Fibroblast of mammary gland (primary cell): Measurements from ENCODE around the gene ANGPTL2.
"Not testable (repeated sequence)": the region's sequence is repeated elsewhere in the genome, so short reads cannot be mapped to it uniquely, and the experiment has no call there.

ENCODE experiments used
- DNase-seq: peaks from one replicate; pipeline ENCODE4 v3.0.0-alpha.2; 2010; ENCODE audit warnings: low read depth
- H3K4me3 ChIP-seq: 2 replicates; pipeline ENCODE4 v1.5.1; 2011; ENCODE audit warnings: low read depth, mild to moderate bottlenecking, low read length, moderate library complexity; ENCODE audit not compliant: control insufficient read depth
- CTCF ChIP-seq: conservative IDR thresholded peaks from 2 replicates; pipeline ENCODE4 v1.5.1; 2011; ENCODE audit warnings: low read depth, low read length, inconsistent platforms; ENCODE audit not compliant: control insufficient read depth, insufficient read depth

ANGPTL2 gene

GRCh38 chr9:127147251-127147650 lies 24.8 kb upstream of the ANGPTL2 start:
- DNase-seq, result no peak
- H3K4me3 ChIP-seq, result no peak overlapping the region
- TF ChIP-seq CTCF, result no peak

- DNase-seq, H3K4me3 ChIP-seq: not testable (repeated sequence)
Observed at GRCh38 chr9:127146841-127147240, 24.4 kb upstream of the ANGPTL2 start.

DNA sequence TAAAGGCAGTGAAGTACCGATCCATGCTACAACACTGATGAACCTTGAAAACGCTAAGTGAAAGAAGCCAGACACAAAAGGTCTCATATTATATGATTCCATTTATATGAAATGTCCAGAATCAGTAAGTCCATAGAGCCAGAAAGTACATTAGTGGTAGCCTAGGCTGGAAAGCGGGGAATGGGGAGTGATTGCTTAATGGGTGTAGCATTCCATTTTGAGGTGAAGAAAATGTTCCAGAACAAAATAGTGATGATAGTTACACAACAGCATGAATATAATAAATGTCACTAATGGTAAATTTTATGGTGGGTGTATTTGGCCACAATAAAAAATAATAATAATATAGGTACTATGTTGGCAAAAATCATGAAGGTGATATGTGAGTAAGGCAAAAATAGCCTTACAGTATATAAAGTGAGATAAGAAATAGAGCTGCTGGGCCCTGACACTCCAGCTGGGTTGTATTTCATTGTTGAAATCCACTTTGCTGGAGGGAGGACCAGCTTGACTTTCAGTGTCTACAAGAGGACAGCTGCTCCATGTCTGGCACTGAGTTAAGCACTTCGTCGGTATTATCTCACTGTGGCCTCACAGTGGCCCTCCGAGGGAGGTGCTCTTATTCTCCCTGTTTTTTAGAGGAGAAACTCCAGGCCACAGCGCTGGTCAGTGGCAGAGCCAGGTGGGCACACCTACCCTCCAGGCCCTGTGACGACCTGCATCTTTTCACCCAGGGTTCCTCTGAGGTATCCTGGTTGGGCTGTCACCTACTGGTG lies 22.4 kb upstream of the ANGPTL2 start:
- DNase-seq, result no peak
- TF ChIP-seq CTCF, result no peak
- no peak overlapping the region for H3K4me3 ChIP-seq

DNA sequence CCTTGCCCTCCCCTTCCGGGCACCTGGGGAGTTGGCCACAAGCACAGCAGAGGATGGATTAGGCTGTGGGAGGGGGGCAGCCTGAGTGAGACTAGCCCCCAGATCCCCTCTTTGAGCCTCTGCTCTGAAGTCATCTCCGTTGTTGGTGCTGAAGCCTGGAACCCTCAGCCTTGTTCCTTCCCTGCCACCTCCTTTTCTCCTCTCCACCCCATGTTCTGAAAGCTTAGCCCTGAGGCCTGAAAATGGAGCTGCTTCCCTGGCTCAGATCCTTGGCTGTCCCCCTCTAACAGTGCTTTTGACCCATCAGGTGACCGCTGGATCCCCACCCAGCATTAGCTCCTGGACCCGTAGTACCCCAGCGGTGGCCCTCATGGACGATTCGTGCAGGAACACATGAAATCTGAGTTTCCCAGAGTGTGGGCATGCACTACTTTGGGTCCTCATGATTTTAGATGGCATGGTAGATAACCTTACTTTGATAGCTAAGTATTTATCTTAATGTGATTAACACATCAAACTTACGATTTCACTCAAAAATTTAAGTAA lies 21.6 kb upstream of the ANGPTL2 start:
- no peak overlapping the region for H3K4me3 ChIP-seq
- DNase-seq, result no peak
- no peak for TF ChIP-seq CTCF

GRCh38 chr9:127142931-127143464 lies 20.6 kb upstream of the ANGPTL2 start:
- no peak for DNase-seq
- no peak overlapping the region for H3K4me3 ChIP-seq
- no peak for TF ChIP-seq CTCF

DNA sequence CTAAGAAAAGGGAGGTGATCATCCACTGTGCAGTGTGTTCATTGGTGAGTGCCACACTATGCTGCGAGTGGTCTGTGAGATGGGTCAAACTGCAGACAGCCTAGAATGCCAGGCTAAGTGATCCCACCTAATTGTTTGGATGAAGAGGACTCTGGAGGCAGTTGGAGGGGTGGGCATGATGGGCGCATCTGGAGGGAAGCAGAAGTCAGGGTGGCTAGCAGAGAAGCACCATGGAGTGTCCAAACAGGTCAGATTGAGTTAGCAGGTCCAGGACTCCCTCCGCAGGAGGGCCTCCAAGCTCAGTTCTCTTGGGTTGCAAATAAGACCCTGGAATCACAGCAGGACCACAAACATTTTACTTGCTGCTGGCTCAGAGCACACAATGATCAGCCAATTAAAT lies 19.9 kb upstream of the ANGPTL2 start:
- no peak for TF ChIP-seq CTCF
- no peak for DNase-seq
- no peak overlapping the region for H3K4me3 ChIP-seq

DNA sequence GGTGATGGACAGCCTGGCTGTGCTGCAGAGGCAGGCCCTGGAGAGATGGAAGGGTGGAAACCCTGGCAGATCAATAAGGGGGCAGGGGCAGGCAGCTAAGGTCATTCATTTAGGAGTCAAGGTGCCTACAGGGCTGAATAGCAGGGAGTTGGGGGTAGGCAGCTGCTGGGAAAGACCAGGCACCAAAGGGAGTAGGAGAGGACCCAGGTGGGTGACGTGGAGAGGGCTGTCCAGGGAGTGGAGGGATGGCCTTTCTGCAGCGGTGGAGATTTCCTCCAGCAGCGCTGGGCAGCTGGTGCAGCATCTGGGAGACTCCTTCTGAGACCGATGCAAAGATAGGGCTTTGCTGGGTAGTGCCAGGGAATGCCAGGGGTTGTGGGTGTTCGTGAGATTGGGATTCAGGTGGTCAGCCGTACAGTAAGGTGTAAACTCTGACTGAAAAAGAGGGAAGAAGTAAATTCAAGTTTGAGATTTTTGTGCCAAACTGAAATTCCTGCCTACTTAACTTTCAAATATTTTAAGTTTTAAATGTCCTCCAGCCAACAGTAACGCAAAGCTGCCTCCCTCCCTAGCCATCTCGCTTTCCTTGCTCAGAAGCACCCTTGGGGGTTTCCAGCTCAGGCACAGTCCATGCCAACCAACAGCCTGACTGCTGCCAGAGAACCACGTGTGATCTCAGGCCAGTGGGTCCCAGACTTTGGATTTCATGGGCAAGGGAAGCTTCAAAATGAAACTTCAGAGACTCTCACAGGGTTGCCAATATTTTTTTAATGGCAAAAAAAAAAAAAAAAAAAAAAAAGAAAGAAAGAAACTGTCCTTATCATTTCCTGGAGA lies 18.6 kb upstream of the ANGPTL2 start:
- no peak for TF ChIP-seq CTCF
- no peak overlapping the region for H3K4me3 ChIP-seq
- no peak for DNase-seq
